ENCODE measurements around the gene LLGL2. TPM values are rescaled to one million over a fixed set of nuclear protein-coding genes. Genes with fewer than 3 reads are reported as not detected.

LLGL2 gene
- total and polyA plus RNA-seq, 9 donors: 2.1 to 12.1 (median 4.3) TPM

DNA sequence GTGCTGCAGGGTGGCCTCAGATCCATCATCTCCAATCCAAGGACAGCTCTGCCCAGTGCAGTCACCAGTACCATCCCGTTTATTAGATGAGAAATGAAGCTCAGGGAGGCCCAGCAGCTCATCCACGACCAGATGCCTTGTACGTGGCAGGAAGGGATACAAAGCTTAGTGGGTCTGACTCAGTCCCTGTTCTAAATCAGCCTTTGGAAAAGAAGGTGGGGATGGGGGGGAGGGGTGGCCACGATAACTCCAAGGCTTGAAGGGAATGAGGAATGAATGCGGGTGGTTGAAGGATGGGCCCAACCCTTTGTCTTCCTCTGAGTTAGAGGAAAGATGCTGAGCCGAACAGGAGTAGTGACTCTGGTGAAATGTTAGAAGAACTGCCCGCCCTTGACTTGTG is 25.8 kb downstream of the LLGL2 start:
- no peak for DNase-seq
- H3K36me3 ChIP-seq (ENCODE audit: control insufficient read depth, insufficient read depth, low read length): no peaks in the 10 kb centered on the region
- 76% methylated on average over 6 of the region's 7 CpGs for WGBS (ENCODE audit: insufficient coverage)
- H3K4me3 ChIP-seq (ENCODE audit: low read length): no peak overlapping the region
- H3K4me1 ChIP-seq (ENCODE audit: control insufficient read depth, insufficient read depth, low read length): peaks cover 30% of the 10 kb centered on the region
- no peak overlapping the region for H3K27ac ChIP-seq (ENCODE audit: low read length)
- no peaks in the 10 kb centered on the region for H3K27me3 ChIP-seq (ENCODE audit: control insufficient read depth, insufficient read depth, low read length)
- no peaks in the 10 kb centered on the region for H3K9me3 ChIP-seq (replicated peaks; ENCODE audit: control insufficient read depth, low read depth, low read length)

DNA sequence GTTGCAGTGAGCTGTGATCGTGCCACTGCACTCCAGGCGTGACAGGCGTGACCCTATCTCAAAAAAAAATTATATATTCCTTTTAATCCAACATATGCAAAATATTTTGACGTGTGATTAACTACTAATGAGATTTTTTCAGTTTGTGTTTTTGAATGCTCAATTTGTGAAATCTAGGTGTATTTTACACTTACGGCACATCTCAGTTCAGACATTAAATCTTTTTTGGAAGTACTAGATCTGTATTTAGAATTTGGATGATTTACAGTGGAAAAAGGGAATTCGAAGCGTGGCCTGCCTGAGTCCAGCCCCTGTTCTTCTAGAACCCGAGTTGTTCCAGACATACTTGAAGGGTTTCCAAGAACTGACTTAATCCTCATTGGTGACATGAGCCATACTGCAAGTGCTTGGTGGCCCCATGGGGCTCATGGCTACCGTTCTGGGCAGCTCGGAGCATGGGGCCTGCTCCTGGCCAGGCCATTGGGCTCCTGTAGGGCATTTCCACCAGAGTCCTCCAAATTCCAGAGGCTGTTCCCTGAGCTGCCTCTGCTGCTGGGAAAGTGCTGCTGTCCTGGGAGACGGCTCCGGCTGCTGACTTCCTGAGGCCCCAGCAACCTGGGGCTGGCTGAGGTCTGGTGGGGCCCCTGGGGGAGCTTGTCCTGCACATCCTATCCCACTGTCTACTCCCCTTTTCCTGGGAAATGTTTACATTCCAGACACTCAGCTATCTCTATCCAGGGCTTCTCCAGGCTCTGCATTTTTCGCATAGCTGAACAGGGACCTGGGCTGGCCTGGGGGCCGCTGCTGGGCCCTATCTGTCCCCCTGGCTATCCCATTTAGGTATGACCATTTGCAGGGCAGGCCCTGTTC is 27.2 kb downstream of the LLGL2 start:
- WGBS (ENCODE audit: insufficient coverage): 28% methylated on average over 9 of the region's 14 CpGs
- Histone ChIP-seq H3K9me3 (replicated peaks; ENCODE audit: control insufficient read depth, low read depth, low read length) (no peaks in the 10 kb centered on the region), H3K4me1 (ENCODE audit: control insufficient read depth, insufficient read depth, low read length) (peaks cover 44% of the 10 kb centered on the region), H3K36me3 (ENCODE audit: control insufficient read depth, insufficient read depth, low read length) (no peaks in the 10 kb centered on the region), H3K27ac (ENCODE audit: low read length) (peak overlapping the region; percentile 72), H3K4me3 (ENCODE audit: low read length) (no peak overlapping the region), H3K27me3 (ENCODE audit: control insufficient read depth, insufficient read depth, low read length) (no peaks in the 10 kb centered on the region)
- DNase-seq: peak; percentile 45

DNA sequence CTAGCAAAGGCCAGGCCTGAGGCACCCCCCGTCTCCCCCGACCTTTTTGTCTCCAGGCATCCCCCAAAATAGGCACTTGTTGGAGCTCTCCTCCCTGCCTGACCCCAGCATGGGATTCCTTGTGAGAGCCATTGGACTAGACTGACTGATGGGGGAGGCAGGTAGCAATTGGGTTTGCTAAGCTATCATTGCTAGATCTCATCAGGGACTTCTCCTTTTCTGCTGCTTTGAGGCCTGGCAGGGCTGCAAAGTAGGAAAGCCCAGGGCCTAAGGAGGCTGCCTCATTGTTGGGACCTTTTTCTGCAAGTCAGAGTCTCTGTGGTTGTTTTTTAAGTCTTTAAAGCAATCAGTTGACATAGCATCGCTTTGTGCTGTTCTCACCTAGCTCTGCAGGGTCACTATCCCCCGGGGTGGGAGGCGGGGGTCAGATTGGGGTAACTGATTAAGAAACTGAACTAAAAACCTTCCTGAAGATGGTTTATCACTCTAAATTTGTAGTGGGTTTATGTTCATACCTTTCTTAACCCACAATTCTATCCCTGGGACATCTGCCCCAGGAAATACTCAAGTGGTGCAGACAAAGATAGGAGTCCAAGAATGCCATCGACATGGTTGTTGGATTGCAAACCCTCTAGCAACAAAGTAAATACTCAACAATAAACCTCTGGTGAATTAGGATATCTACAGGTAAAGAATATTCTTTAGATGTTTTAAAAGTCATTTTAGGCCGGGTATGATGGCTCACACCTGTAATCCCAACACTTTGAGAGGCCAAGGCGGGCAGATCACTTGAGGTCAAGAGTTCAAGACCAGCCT is 28.0 kb downstream of the LLGL2 start:
- WGBS (ENCODE audit: insufficient coverage): 85% methylated on average over 4 of the region's 8 CpGs
- Histone ChIP-seq H3K9me3 (replicated peaks; ENCODE audit: control insufficient read depth, low read depth, low read length) (no peaks in the 10 kb centered on the region), H3K36me3 (ENCODE audit: control insufficient read depth, insufficient read depth, low read length) (no peaks in the 10 kb centered on the region)

DNA sequence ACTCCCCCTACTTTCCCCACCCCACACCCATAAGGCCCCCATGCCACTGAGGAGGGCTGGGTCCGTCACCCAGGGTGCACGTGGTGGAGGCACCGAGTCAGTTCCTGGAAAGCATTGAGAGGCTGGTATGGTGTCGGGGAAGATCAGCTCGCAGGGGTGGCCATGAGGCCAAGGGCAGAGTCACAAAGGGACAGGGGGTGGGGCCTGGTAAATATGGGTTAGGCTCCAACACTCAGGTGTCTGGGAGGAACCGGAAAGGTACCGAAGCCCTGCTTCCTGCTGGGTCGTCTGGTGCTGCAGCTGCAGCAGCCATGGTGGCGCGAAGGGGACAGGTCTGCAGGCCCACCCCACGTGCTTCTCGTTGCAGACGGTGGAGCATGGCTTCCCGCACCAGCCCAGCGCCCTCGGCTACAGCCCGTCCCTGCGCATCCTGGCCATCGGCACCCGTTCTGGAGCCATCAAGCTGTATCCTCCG is 30.2 kb downstream of the LLGL2 start:
- Histone ChIP-seq H3K36me3 (ENCODE audit: control insufficient read depth, insufficient read depth, low read length) (no peaks in the 10 kb centered on the region), H3K27me3 (ENCODE audit: control insufficient read depth, insufficient read depth, low read length) (no peaks in the 10 kb centered on the region), H3K27ac (ENCODE audit: low read length) (no peak overlapping the region), H3K4me1 (ENCODE audit: control insufficient read depth, insufficient read depth, low read length) (peaks cover 41% of the 10 kb centered on the region), H3K4me3 (ENCODE audit: low read length) (no peak overlapping the region), H3K9me3 (replicated peaks; ENCODE audit: control insufficient read depth, low read depth, low read length) (no peaks in the 10 kb centered on the region)
- WGBS (ENCODE audit: insufficient coverage): 89% methylated on average over 21 of the region's 21 CpGs
- DNase-seq: no peak

More for the DNA sequence above, 28.0 kb downstream of the LLGL2 start:
- Histone ChIP-seq H3K27ac (ENCODE audit: low read length) (peak overlapping the region; percentile 72), H3K4me1 (ENCODE audit: control insufficient read depth, insufficient read depth, low read length) (peaks cover 53% of the 10 kb centered on the region), H3K4me3 (ENCODE audit: low read length) (no peak overlapping the region), H3K27me3 (ENCODE audit: control insufficient read depth, insufficient read depth, low read length) (no peaks in the 10 kb centered on the region)
- DNase-seq: no peak

DNA sequence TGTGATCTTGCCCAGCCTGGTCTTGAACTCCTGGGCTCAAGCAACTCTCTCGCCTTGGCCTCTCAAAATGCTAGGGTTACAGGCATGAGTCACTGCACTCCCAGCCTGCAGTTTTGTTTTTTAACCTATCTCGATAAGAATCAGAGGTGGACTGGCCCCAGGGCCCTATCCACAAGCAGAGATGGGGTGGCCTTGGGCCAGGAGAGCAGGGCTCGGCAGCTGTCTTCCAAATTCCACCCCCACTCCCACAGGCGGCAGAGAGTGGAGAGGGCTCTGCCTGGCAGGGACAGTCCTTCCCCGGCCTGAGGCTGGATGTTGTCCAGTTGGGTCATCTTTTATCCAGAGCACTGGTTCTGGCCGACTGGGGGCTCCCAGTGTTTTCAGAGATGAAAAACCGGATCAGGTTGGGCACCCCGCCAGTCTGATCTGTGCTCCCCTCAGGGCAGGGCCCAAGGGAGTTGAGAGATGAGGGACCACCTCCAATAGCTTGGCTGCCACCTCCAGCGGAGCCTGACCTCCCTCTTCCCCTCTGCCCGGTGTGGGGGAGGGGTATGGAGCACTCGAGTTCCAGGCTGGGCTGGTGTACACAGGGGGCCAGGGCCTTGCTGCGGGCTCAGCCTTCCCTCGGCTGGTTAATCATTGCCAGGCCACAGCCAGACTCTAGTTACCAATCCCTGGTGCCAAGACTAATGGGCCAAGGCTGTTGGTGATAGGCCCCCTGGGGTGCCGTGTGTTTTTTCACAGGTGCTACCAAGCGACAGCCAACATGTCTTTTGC is 31.8 kb downstream of the LLGL2 start:
- Histone ChIP-seq H3K9me3 (replicated peaks; ENCODE audit: control insufficient read depth, low read depth, low read length) (no peaks in the 10 kb centered on the region), H3K27me3 (ENCODE audit: control insufficient read depth, insufficient read depth, low read length) (no peaks in the 10 kb centered on the region), H3K4me3 (ENCODE audit: low read length) (no peak overlapping the region), H3K27ac (ENCODE audit: low read length) (peak overlapping the region; percentile 79), H3K4me1 (ENCODE audit: control insufficient read depth, insufficient read depth, low read length) (peaks cover 41% of the 10 kb centered on the region), H3K36me3 (ENCODE audit: control insufficient read depth, insufficient read depth, low read length) (no peaks in the 10 kb centered on the region)
- peak; percentile 60 for DNase-seq
- 48% methylated on average over 10 of the region's 15 CpGs for WGBS (ENCODE audit: insufficient coverage)

DNA sequence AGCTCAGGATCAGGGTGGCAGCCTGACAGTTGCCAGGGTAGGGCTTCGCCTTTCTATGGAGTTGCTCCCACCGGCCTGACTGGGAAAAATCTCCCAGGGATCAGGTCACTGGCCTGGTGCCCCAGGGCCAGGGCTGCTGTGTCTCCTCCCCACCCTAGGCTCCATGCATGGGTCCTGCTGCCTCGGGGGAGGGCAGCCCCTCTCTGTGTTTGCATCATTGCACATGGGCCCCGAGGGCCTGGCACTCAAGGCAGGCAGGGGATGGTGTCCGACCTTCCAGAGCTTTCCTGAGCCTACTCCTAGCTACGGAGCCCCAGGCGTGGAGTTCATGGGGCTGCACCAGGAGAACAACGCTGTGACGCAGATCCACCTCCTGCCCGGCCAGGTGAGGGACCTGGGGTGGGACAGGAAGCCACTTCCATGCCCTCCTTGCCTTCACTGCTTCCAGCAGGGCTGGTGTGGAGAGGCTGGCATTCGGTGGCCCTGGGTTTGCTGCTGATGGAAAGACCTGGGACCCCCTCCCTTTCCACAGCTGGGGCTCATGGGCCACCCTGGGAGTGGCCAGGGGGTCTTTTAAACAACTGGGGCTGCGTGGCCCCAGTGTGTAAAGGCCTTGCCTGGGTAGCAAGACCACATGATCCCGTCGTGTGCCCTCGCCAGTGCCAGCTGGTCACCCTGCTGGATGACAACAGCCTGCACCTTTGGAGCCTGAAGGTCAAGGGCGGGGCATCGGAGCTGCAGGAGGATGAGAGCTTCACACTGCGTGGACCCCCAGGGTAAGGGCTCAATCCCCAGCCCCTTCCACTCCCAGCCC is 32.6 kb downstream of the LLGL2 start:
- Histone ChIP-seq H3K4me1 (ENCODE audit: control insufficient read depth, insufficient read depth, low read length) (peaks cover 37% of the 10 kb centered on the region), H3K27me3 (ENCODE audit: control insufficient read depth, insufficient read depth, low read length) (no peaks in the 10 kb centered on the region), H3K4me3 (ENCODE audit: low read length) (no peak overlapping the region), H3K27ac (ENCODE audit: low read length) (peak overlapping the region; percentile 79), H3K36me3 (ENCODE audit: control insufficient read depth, insufficient read depth, low read length) (no peaks in the 10 kb centered on the region), H3K9me3 (replicated peaks; ENCODE audit: control insufficient read depth, low read depth, low read length) (no peaks in the 10 kb centered on the region)
- DNase-seq: peak; percentile 21
- 82% methylated on average over 18 of the region's 18 CpGs for WGBS (ENCODE audit: insufficient coverage)

DNA sequence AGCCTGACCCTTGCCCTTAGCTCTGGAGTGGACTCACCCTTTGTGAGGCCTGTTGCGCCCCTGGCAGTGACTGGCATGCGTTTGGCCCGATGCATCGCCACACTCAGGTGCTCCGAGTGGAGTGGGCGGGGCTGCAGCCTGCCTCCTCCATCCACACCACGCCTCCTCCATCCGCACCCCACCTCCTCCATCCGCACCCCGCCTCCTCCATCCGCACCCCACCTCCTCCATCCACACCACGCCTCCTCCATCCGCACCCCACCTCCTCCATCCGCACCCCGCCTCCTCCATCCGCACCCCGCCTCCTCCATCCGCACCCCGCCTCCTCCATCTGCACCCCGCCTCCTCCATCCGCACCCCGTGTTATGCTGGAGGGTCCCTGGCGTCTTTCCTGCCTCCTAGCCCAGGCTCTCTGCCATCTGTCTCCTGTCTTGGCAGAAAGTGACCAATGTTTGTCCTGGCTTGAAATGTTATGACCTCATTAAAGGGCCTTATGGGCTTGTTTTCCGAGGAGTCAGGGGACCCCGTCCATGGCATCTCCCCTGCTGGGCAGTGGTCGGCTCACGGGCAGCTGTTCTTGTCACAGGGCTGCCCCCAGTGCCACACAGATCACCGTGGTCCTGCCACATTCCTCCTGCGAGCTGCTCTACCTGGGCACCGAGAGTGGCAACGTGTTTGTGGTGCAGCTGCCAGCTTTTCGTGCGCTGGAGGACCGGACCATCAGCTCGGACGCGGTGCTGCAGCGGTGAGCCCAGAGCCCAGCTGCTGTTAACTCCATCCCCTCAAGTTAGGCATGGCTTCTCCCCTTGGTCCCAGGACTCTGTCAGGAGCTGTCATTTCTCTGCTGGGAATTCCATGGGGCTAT is 33.4 kb downstream of the LLGL2 start:
- no peak for DNase-seq
- peaks cover 36% of the 10 kb centered on the region for H3K4me1 ChIP-seq (ENCODE audit: control insufficient read depth, insufficient read depth, low read length)
- no peaks in the 10 kb centered on the region for H3K9me3 ChIP-seq (replicated peaks; ENCODE audit: control insufficient read depth, low read depth, low read length)
- H3K36me3 ChIP-seq (ENCODE audit: control insufficient read depth, insufficient read depth, low read length): no peaks in the 10 kb centered on the region
- H3K27ac ChIP-seq (ENCODE audit: low read length): no peak overlapping the region
- WGBS (ENCODE audit: insufficient coverage): 82% methylated on average over 26 of the region's 38 CpGs
- no peaks in the 10 kb centered on the region for H3K27me3 ChIP-seq (ENCODE audit: control insufficient read depth, insufficient read depth, low read length)
- H3K4me3 ChIP-seq (ENCODE audit: low read length): no peak overlapping the region

DNA sequence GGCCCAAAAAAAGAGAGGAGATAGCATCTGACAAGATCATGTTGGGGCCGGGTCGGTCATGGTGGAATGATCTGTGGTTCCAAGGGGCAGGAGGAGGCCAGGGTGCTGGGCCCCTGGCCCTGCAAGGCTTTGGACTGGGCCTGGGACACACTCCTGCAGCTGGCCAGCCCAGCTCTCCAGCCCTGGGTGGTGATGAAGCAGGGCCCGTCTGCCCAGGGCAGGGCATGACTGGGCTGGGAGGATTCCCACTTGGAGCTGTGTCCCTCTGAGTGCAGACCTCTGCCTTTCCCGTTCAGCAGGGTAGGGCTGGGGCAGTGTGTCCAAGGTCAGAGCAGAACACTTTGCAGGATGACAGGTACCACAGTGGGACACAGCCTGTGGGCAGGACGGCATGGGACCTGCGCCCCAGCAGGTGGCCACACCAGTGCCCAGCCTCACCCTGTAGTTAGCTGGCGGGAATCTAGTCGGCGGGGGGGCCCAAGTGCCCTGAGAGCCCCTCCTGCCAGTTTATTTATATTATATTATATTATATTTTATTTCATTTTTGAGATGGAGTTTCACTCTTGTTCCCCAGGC is 34.5 kb downstream of the LLGL2 start:
- Histone ChIP-seq H3K4me1 (ENCODE audit: control insufficient read depth, insufficient read depth, low read length) (peaks cover 36% of the 10 kb centered on the region), H3K27me3 (ENCODE audit: control insufficient read depth, insufficient read depth, low read length) (no peaks in the 10 kb centered on the region), H3K9me3 (replicated peaks; ENCODE audit: control insufficient read depth, low read depth, low read length) (no peaks in the 10 kb centered on the region), H3K27ac (ENCODE audit: low read length) (no peak overlapping the region), H3K36me3 (ENCODE audit: control insufficient read depth, insufficient read depth, low read length) (no peaks in the 10 kb centered on the region), H3K4me3 (ENCODE audit: low read length) (no peak overlapping the region)
- 78% methylated on average over 6 of the region's 9 CpGs for WGBS (ENCODE audit: insufficient coverage)
- no peak for DNase-seq

All from muscle of leg (tissue), 11 donors.